A673 (cell line): ENCODE results near the gene NEK3.

ENCODE experiments used
- EZH2 ChIP-seq: fragments of 200-600 bp; sonication (generic); IDR thresholded peaks from 2 replicates; pipeline ENCODE4 v1.6.1; 2017; ENCODE audit warnings: borderline replicate concordance, low read depth, mild to moderate bottlenecking, mixed read lengths, antibody characterized with exemption, low read length; ENCODE audit not compliant: poor library complexity, severe bottlenecking
- TF ChIP-seq, protein P1 (sequence below): fragments of 300-800, 200-600 bp; sonication (generic); conservative IDR thresholded peaks from 2 replicates; pipeline ENCODE4 v1.5.1; 2017; ENCODE audit warnings: low read depth, mild to moderate bottlenecking, antibody characterized with exemption, low read length, moderate library complexity, mixed read lengths

DNA sequence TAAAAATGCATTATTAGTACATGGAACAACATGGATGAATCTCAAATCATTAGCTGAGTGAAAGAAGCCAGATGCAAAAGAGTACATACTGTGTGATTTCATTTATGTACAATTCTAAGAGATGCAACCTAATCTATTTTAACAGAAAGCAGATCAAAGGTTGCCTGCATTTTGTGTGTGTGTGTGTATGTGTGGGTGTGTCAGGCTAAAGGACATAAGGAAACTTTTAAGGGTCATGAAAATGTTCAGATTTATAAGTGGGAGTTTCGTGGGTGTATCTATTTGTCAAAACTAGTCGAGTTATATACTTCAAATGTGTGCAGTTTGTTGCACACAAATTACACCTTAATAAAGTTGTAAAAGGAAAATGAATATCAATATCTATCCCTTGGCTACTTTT is 17.9 kb upstream of the NEK3 start:
- TF ChIP-seq, protein P1, sequence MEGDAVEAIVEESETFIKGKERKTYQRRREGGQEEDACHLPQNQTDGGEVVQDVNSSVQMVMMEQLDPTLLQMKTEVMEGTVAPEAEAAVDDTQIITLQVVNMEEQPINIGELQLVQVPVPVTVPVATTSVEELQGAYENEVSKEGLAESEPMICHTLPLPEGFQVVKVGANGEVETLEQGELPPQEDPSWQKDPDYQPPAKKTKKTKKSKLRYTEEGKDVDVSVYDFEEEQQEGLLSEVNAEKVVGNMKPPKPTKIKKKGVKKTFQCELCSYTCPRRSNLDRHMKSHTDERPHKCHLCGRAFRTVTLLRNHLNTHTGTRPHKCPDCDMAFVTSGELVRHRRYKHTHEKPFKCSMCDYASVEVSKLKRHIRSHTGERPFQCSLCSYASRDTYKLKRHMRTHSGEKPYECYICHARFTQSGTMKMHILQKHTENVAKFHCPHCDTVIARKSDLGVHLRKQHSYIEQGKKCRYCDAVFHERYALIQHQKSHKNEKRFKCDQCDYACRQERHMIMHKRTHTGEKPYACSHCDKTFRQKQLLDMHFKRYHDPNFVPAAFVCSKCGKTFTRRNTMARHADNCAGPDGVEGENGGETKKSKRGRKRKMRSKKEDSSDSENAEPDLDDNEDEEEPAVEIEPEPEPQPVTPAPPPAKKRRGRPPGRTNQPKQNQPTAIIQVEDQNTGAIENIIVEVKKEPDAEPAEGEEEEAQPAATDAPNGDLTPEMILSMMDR = no peak
- TF ChIP-seq EZH2 = no peak
